SK-N-SH (cell line): ENCODE data around the gene NECAB2. TPM values are rescaled to one million over a fixed set of nuclear protein-coding genes. Genes with fewer than 3 reads are reported as not detected.
"Not testable (repeated sequence)": the region's sequence is repeated elsewhere in the genome, so short reads cannot be mapped to it uniquely, and the experiment has no call there.

Experiments used
- CTCF ChIA-PET: fragments of 300-600, 350-600 bp; formaldehyde crosslinking; extraction: SDS; loops from one replicate; lab custom pipeline; 2021; lab: Yijun Ruan, JAX
- POLR2A ChIA-PET: fragments of 350-600 bp; sonication (Branson Sonifier 250); formaldehyde crosslinking; extraction: SDS; loops from one replicate; lab custom pipeline; 2020; ENCODE audit warnings: antibody characterized with exemption, inconsistent platforms; lab: Yijun Ruan, JAX
- DNase-seq: peaks from one replicate; pipeline ENCODE4 v3.0.0; 2012
- H2AFZ ChIP-seq: fragments of 200-600 bp; sonication (generic); 2 replicates; pipeline ENCODE4 v1.8.1; 2016; ENCODE audit warnings: antibody characterized with exemption, mild to moderate bottlenecking, low read depth
- H3F3A ChIP-seq: fragments of 200-600 bp; sonication (generic); replicated peaks from 2 replicates; pipeline ENCODE3; 2016; ENCODE audit warnings: antibody characterized with exemption, mild to moderate bottlenecking; ENCODE audit not compliant: insufficient read depth
- H3K27ac ChIP-seq, 2 experiments: fragments of 200-500 bp in 1 of 2; fragments of 200-600 bp in 1 of 2; sonication (Bioruptor generic) in 1 of 2; sonication (generic), shearing (Covaris generic) in 1 of 2; 2 replicates each; pipeline versions ENCODE4 v1.5.1 to v1.6.1; 2014 to 2016; ENCODE audit warnings: low read depth in 2 of 2, inconsistent platforms in 1 of 2, low read length in 1 of 2, mild to moderate bottlenecking in 1 of 2, mixed read lengths in 1 of 2
- H3K27me3 ChIP-seq: fragments of 200-600 bp; sonication (generic), shearing (Covaris generic); 2 replicates; pipeline ENCODE4 v1.6.1; 2016; ENCODE audit warnings: mixed run types; ENCODE audit not compliant: insufficient read depth
- H3K36me3 ChIP-seq, 2 experiments: fragments of 200-500 bp in 1 of 2; fragments of 200-600 bp in 1 of 2; sonication (Bioruptor generic) in 1 of 2; sonication (generic) in 1 of 2; replicated peaks in 1 of 2; 2 replicates each; pipeline versions ENCODE3 to v1.5.1; 2014 to 2016; ENCODE audit warnings: low read length in 1 of 2, mild to moderate bottlenecking in 1 of 2; ENCODE audit not compliant: insufficient read depth in 2 of 2, control insufficient read depth in 1 of 2
- H3K4me1 ChIP-seq, 2 experiments: fragments of 200-500 bp in 1 of 2; fragments of 200-600 bp in 1 of 2; sonication (Bioruptor generic) in 1 of 2; sonication (generic), shearing (Covaris generic) in 1 of 2; 2 replicates each; pipeline versions ENCODE4 v1.5.1 to v1.6.1; 2014 to 2016; ENCODE audit warnings: low read depth in 1 of 2, low read length in 1 of 2, mixed run types in 1 of 2; ENCODE audit not compliant: insufficient read depth in 2 of 2, control insufficient read depth in 1 of 2
- H3K4me2 ChIP-seq: fragments of 200-600 bp; sonication (generic), shearing (Covaris generic); 2 replicates; pipeline ENCODE4 v1.6.1; 2017; ENCODE audit warnings: mixed run types
- H3K4me3 ChIP-seq, 2 experiments: fragments of 200-500 bp in 1 of 2; fragments of 200-600 bp in 1 of 2; sonication (Bioruptor generic) in 1 of 2; sonication (generic), shearing (Covaris generic) in 1 of 2; 2 replicates each; pipeline versions ENCODE4 v1.5.1 to v1.8.1; 2014 to 2016; ENCODE audit warnings: low read depth in 2 of 2, inconsistent platforms in 1 of 2, low read length in 1 of 2, mild to moderate bottlenecking in 1 of 2, mixed read lengths in 1 of 2, moderate library complexity in 1 of 2
- H3K79me2 ChIP-seq: fragments of 200-600 bp; sonication (generic); 2 replicates; pipeline ENCODE4 v1.8.1; 2017; ENCODE audit warnings: mild to moderate bottlenecking; ENCODE audit not compliant: insufficient read depth
- H3K9ac ChIP-seq: fragments of 200-600 bp; sonication (generic); 2 replicates; pipeline ENCODE4 v1.6.1; 2017; ENCODE audit warnings: mixed run types
- H3K9me2 ChIP-seq: fragments of 200-600 bp; sonication (generic); 2 replicates; pipeline ENCODE4 v1.6.1; 2017; ENCODE audit warnings: mixed run types
- H3K9me3 ChIP-seq: fragments of 200-600 bp; sonication (generic); 2 replicates; pipeline ENCODE4 v1.6.1; 2017; ENCODE audit warnings: mixed run types, mild to moderate bottlenecking, moderate library complexity
- H4K20me1 ChIP-seq: fragments of 200-600 bp; sonication (generic); 2 replicates; pipeline ENCODE4 v1.6.1; 2017; ENCODE audit warnings: mild to moderate bottlenecking, mixed run types; ENCODE audit not compliant: insufficient read depth
- ELF1 ChIP-seq: IDR thresholded peaks from 2 replicates; pipeline ENCODE4 v1.4.0; 2012
- FOSL2 ChIP-seq: IDR thresholded peaks from 2 replicates; pipeline ENCODE4 v1.4.0; 2012; ENCODE audit warnings: low read depth, mild to moderate bottlenecking, moderate library complexity, borderline replicate concordance
- GABPA ChIP-seq: IDR thresholded peaks from 2 replicates; pipeline ENCODE4 v1.4.0; 2012; ENCODE audit warnings: low read depth, mild to moderate bottlenecking
- POLR2AphosphoS5 ChIP-seq: IDR thresholded peaks from 2 replicates; pipeline ENCODE4 v1.6.1; 2012; ENCODE audit warnings: low read depth, low read length
- REST ChIP-seq: IDR thresholded peaks from 2 replicates; pipeline ENCODE4 v1.6.1; 2012; ENCODE audit warnings: mild to moderate bottlenecking, low read depth, low read length, moderate library complexity
- SIN3A ChIP-seq: IDR thresholded peaks from 2 replicates; pipeline ENCODE4 v1.6.1; 2012; ENCODE audit warnings: low read depth, mild to moderate bottlenecking, low read length, moderate library complexity, borderline replicate concordance
- USF1 ChIP-seq: IDR thresholded peaks from 2 replicates; pipeline ENCODE4 v1.4.0; 2012; ENCODE audit warnings: low read depth, borderline replicate concordance
- WGBS: methylation state at CpG from one replicate; pipeline ENCODE4 v1.1.6; 2017; ENCODE audit warnings: low lambda C conversion rate; 5-methylcytosine and 5-hydroxymethylcytosine counted together
- polyA plus RNA-seq, 3 experiments: library from polyadenylated mRNA; depleted of rRNA; stranded (reverse); fragments of >200 nt; gene quantifications; 2 replicates each; pipeline ENCODE4 v1.2.3, GENCODE V29; 2012

Gene NECAB2
- polyA plus RNA-seq, 1 of the 3 experiments (the other 2 are of a cell fraction) = 0.58 TPM

DNA sequence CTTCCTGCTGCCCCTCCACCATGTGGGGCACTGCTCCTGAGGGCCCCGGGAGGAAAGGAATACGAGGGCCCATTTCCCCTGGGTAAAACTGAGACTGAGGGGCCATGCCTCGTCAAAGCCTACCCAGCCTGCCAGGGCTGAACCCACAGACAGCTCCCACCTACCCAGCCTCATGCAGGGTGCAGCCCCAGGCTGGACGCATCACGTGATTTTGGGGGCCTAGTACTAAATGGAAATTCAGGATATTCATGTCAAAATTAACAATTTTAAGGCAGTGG, 18.4 kb upstream of the NECAB2 start (continued):
- TF ChIP-seq POLR2AphosphoS5 (no peak), GABPA (no peak), REST (no peak), SIN3A (no peak), FOSL2 (no peak)

DNA sequence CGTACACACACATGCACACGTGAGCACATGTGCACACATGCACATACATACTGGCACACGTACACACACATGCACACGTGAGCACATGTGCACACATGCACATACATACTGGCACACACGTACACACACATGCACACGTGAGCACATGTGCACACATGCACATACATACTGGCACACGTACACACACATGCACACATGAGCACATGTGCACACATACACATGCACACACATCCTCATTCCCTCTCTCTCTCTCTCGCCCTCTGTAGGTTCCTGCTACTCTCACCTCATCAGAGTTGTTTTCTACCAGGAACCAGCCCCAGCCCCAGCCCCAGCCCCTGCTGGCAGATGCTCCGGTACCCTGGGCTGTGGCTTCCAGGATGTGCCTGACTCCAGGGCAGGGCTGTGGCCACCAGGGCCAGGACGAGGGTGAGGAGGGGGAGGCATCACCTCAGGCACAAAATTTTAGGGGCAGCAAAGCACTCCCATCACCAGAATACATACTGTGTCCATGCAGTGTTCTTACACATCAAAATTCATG, 17.1 kb upstream of the NECAB2 start:
- H4K20me1 ChIP-seq, H3K9me3 ChIP-seq, H3K27me3 ChIP-seq, H3K9me2 ChIP-seq, H3K36me3 ChIP-seq, CTCF ChIA-PET, H3K27ac ChIP-seq, H3K4me2 ChIP-seq, H3K4me3 ChIP-seq, H2AFZ ChIP-seq, H3F3A ChIP-seq, H3K79me2 ChIP-seq, POLR2A ChIA-PET, H3K9ac ChIP-seq: not testable (repeated sequence)
- DNase-seq = peak; percentile 54
- H3K4me1 ChIP-seq = peaks cover 9 to 24% of the 10 kb centered on the region in 2 experiments; a peak in 2 of 4 replicates
- WGBS = 56% methylated on average over 9 of the region's 10 CpGs

DNA sequence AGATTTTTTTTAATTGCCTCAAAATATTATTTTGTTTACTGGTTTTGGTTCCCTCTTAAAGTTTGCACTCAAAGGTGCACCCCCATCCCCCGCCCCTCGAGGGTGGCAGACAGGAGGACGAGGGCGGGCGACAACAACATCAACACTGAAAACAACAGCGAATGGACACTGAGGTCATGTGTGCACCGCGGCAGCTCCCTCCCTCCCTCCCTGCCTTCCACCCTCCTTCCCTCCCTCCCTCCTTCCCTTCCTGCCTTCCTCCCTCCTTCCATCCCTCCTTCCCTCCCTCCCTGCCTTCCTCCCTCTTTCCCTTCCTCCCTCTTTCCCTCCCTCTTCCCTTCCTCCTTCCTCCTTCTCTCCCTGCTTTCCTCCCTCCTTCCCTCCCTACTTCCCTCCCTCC, 16.5 kb upstream of the NECAB2 start:
- POLR2A ChIA-PET = no interaction called here

More for the DNA sequence above, 16.5 kb upstream of the NECAB2 start:
- Histone ChIP-seq H3K9me3 (no peaks in the 10 kb centered on the region), H3F3A (no peaks in the 10 kb centered on the region), H3K36me3 (no peaks in the 10 kb centered on the region), H3K9ac (no peak overlapping the region), H3K27ac (no peak overlapping the region), H3K27me3 (no peaks in the 10 kb centered on the region), H3K79me2 (no peaks in the 10 kb centered on the region), H3K4me2 (no peak overlapping the region), H3K4me3 (no peak overlapping the region), H3K4me1 (peaks cover 9 to 25% of the 10 kb centered on the region in 2 experiments; a peak in 2 of 4 replicates), H4K20me1 (peaks cover 10% of the 10 kb centered on the region; the same call in 1 of the 2 replicates), H2AFZ (no peak overlapping the region), H3K9me2 (no peaks in the 10 kb centered on the region)
- TF ChIP-seq USF1 = no peak
- no peak for TF ChIP-seq ELF1
- no peak for DNase-seq
- CTCF ChIA-PET = interaction anchor here (0.9 to 3.9 kb wide), 3 partner anchors 22 to 117 kb away, joined by 3 to 17 read pairs (median 3); no protein-coding TSS in a partner anchor
- 12% methylated on average over 8 of the region's 8 CpGs for WGBS
